Measurements from ENCODE around the gene PALLD.

DNA sequence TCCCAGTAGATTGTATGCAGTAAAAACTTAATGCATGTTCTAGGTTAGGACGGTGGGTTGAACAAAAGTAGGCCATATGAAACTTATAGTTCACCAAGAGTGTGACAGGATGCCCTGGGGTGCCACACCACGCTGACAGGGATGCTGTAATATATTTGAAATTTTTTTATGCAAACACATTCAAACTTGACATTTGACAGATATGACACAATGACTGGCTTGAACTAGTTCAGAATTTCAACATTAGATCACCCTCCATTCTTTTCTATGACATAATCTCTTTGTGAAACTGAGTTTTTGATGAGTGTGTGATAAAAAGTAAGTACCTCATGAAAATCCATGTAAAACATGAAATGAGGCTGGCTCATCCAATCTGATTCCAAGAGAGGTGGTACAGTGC is 198.4 kb downstream of the PALLD start:
- TF ChIP-seq CTCF (IDR thresholded peaks at IDR 0.05; ENCODE audit: borderline replicate concordance, extremely low read depth, low read length, poor library complexity, severe bottlenecking) (no peak), EZH2 (IDR thresholded peaks at IDR 0.05; ENCODE audit: borderline replicate concordance, low read depth, low read length, severe bottlenecking) (no peak)
